D721Med (cell line): ENCODE results near the gene ANKRD40.

Experiments
- DNase-seq: peaks from one replicate; pipeline ENCODE4 v3.0.0; 2011; ENCODE audit warnings: low spot score; ENCODE audit not compliant: insufficient read length
- FAIRE-seq: peaks from 2 replicates; lab custom pipeline; 2011; peaks lifted over from hg19 to GRCh38; lab: Jason Lieb, UNC
- TF ChIP-seq, protein P1 (sequence below): IDR thresholded peaks from 2 replicates; pipeline ENCODE4 v1.5.1; 2012; ENCODE audit warnings: mild to moderate bottlenecking, control low read depth; ENCODE audit not compliant: insufficient read depth; ENCODE audit errors: missing control alignments

Gene ANKRD40

DNA sequence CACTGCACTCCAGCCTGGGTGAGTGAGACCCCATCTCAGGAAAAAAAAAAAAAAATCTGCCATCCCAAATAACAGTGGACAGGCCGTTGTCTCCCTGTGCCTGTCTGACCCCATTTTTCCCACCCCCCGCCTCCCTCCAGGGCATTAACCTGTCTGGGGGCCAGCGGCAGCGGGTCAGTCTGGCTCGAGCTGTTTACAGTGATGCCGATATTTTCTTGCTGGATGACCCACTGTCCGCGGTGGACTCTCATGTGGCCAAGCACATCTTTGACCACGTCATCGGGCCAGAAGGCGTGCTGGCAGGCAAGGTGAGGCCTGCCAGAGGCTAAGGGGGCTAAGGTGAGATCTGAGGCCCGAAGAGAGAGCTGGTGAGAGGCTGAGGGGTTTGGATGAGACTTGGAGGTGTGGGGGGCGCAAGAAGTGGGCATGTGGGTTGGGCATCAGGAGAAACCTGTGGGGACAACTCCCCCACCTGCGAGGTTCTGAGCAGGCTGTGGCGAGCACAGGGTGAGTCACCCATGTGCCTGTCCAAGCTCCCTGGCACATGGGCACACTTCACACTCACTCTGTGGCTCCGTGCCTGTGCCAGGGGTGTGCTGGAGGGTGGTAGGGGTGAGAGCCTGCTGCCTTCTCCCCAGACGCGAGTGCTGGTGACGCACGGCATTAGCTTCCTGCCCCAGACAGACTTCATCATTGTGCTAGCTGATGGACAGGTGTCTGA, 34.7 kb downstream of the ANKRD40 start:
- FAIRE-seq: no peak
- TF ChIP-seq, protein P1, sequence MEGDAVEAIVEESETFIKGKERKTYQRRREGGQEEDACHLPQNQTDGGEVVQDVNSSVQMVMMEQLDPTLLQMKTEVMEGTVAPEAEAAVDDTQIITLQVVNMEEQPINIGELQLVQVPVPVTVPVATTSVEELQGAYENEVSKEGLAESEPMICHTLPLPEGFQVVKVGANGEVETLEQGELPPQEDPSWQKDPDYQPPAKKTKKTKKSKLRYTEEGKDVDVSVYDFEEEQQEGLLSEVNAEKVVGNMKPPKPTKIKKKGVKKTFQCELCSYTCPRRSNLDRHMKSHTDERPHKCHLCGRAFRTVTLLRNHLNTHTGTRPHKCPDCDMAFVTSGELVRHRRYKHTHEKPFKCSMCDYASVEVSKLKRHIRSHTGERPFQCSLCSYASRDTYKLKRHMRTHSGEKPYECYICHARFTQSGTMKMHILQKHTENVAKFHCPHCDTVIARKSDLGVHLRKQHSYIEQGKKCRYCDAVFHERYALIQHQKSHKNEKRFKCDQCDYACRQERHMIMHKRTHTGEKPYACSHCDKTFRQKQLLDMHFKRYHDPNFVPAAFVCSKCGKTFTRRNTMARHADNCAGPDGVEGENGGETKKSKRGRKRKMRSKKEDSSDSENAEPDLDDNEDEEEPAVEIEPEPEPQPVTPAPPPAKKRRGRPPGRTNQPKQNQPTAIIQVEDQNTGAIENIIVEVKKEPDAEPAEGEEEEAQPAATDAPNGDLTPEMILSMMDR: no peak
- DNase-seq: no peak

DNA sequence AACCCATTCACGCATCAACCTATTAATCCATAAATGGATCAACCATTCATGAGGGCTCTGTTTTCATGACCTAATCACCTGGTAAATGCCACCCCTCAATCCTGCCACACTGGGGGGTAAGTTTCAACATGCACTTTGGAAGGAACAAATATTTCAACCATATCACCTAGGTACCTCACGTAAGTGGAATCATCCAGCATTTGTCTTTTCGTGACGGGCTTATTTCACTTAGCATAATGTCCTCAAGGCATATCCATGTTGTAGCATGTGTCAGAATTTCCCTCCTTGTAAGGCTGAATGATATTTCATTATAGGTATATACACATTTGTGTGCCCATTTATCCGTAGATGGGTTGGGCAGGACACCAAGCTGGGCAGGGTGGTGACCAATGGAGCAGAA, 35.6 kb downstream of the ANKRD40 start:
- TF ChIP-seq, protein P1: no peak
- DNase-seq (no peak), FAIRE-seq (no peak)

DNA sequence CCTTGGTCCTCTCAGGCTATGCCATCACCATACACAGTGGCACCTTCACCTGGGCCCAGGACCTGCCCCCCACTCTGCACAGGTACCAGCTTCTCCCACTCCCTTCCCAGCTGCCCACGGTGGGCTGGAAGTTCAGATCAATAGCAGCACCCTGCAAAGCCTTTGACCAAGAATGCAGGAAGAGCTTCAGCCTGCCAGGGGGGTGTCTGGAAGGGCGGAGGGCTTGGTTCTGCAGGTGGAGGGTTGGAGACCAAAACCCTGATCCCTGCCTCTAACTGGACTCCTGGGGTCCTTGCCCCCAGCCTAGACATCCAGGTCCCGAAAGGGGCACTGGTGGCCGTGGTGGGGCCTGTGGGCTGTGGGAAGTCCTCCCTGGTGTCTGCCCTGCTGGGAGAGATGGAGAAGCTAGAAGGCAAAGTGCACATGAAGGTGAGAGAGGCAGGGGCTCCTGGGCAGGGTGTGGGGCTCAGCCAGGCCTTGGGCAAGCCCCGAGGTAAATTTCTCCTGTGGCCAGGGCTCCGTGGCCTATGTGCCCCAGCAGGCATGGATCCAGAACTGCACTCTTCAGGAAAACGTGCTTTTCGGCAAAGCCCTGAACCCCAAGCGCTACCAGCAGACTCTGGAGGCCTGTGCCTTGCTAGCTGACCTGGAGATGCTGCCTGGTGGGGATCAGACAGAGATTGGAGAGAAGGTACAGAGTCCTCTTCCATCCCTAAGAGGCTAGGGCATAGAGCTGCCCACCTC, 38.7 kb downstream of the ANKRD40 start:
- FAIRE-seq (no peak), DNase-seq (no peak)
- TF ChIP-seq, protein P1: no peak

DNA sequence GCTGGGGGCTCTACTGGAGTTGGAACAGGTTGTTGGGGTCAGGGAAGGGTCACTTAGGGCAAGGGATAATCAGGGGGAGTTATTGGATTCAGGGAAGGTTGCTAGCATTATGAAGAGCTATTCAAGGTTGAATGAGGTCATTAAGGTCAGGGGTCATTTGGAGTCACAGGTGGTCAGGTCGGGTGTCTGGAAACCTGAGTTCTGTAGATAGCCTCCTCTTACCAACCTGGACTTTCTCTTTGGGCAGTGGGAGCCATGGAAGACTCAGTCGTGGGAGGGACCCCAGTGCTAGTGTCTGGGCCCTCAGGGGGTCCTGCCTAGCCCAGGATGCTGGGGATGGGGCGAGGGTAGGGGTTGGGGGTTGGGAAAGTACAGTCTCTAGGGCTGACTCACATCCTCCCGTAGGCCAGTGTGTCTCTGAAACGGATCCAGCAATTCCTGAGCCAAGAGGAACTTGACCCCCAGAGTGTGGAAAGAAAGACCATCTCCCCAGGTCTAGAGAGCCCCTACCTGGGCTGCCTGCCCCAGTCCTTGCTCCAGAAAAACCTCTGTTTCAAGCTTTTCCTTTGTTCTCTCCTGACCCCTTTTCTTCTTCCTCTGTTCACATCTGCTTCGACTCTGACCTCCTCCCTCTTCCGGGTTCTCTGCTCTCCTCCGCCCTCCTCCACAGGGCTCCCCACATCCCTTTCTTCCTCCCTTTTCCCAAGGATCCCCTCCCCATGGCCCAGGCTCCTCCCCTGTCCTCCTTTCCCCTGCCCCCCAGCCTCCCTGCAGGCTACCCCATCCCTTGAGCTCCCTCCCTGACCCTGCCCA, 39.5 kb downstream of the ANKRD40 start:
- DNase-seq (no peak), FAIRE-seq (no peak)
- TF ChIP-seq, protein P1: no peak

DNA sequence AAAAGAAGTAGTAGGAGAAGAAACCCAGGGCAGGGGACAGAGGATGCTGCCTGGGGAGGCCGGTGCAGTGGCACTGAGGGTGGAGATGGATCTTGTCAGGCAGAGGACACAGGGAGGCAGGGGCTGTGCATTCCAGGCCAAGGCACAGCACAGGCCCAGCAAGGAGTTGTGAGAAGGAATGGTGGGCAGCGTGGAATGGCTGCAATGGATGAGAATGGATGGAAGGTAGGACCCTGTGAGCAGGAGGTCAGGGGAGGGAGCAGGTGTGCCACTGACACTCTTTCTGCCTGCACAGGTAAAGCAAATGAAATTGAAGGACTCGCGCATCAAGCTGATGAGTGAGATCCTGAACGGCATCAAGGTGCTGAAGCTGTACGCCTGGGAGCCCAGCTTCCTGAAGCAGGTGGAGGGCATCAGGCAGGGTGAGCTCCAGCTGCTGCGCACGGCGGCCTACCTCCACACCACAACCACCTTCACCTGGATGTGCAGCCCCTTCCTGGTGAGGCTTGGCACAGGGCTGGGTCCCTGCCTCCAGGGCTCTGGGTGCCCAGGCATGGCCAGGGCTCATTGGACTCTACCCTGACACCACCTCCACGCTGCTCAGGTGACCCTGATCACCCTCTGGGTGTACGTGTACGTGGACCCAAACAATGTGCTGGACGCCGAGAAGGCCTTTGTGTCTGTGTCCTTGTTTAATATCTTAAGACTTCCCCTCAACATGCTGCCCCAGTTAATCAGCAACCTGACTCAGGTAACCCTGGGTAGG, 40.3 kb downstream of the ANKRD40 start:
- TF ChIP-seq, protein P1: no peak
- DNase-seq (no peak), FAIRE-seq (no peak)

DNA sequence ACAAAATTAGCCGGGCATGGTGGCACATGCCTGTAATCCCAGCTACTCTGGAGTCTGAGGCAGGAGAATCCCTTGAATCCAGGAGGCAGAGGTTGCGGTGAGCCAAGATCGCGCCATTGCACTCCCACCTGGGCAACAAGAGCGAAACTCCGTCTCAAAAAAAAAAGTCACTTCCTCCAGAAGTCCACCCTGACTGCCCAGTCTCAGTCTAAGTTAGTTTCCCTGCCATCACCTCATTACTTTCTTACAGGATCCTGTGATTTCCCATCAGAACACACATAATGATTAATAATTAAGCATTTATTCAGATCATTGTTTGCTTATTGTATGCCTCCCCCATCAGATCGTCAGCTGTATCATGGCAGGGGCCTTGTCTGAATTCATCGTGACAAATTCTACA, 41.4 kb downstream of the ANKRD40 start:
- DNase-seq: no peak
- TF ChIP-seq, protein P1: no peak
- no peak for FAIRE-seq
